Measurements from ENCODE around the gene ERCC6L2.

Gene ERCC6L2

DNA sequence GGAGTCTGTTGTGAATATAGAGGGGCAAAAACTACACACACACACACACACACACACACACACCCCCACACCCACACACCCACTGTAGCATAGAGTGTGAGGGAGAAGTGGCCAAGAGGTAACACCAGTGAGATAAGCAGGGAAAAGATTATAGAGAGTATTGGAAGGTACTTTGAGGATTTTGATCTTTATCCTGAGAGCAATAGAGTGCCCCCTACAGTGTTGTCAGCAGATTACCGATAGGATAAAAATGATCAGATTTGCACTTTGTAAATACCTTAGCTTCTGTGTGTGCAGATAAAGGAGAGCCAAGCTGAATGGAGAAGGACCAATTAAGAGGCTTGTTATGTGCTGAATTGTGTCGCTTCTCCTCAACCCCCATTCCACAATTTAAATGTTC lies 32.3 kb downstream of the ERCC6L2 start:
- TF ChIP-seq, protein P1, sequence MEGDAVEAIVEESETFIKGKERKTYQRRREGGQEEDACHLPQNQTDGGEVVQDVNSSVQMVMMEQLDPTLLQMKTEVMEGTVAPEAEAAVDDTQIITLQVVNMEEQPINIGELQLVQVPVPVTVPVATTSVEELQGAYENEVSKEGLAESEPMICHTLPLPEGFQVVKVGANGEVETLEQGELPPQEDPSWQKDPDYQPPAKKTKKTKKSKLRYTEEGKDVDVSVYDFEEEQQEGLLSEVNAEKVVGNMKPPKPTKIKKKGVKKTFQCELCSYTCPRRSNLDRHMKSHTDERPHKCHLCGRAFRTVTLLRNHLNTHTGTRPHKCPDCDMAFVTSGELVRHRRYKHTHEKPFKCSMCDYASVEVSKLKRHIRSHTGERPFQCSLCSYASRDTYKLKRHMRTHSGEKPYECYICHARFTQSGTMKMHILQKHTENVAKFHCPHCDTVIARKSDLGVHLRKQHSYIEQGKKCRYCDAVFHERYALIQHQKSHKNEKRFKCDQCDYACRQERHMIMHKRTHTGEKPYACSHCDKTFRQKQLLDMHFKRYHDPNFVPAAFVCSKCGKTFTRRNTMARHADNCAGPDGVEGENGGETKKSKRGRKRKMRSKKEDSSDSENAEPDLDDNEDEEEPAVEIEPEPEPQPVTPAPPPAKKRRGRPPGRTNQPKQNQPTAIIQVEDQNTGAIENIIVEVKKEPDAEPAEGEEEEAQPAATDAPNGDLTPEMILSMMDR (IDR thresholded peaks at IDR 0.05; ENCODE audit: low read depth, low read length, poor library complexity, severe bottlenecking), result peak; percentile 28
- no peak for TF ChIP-seq EZH2phosphoT487 (IDR thresholded peaks at IDR 0.05; ENCODE audit: borderline replicate concordance, low read length)
- Histone ChIP-seq H3K79me2 (ENCODE audit: control insufficient read depth, low read length) (no peaks in the 10 kb centered on the region), H4K20me1 (ENCODE audit: control insufficient read depth, insufficient read depth, low read depth, low read length) (no peaks in the 10 kb centered on the region), H3K27ac (ENCODE audit: low read depth, low read length) (no peak overlapping the region), H3K4me3 (ENCODE audit: low read length) (no peak overlapping the region), H3K27me3 (ENCODE audit: control insufficient read depth, low read length) (no peaks in the 10 kb centered on the region), H3K36me3 (ENCODE audit: control insufficient read depth, low read length) (peaks cover 32% of the 10 kb centered on the region), H3F3A (ENCODE audit: control insufficient read depth, insufficient read depth) (no peaks in the 10 kb centered on the region), H3K4me2 (ENCODE audit: low read length) (no peak overlapping the region), H3K9me2 (replicated peaks; ENCODE audit: control insufficient read depth, low read length) (no peaks in the 10 kb centered on the region), H3K9me3 (ENCODE audit: control insufficient read depth, insufficient read depth, low read length) (no peaks in the 10 kb centered on the region), H3K4me1 (ENCODE audit: control insufficient read depth, low read length) (no peaks in the 10 kb centered on the region)

- TF ChIP-seq, protein P1 (IDR thresholded peaks at IDR 0.05; ENCODE audit: low read depth, low read length, poor library complexity, severe bottlenecking), result no peak
- no peak for TF ChIP-seq EZH2phosphoT487 (IDR thresholded peaks at IDR 0.05; ENCODE audit: borderline replicate concordance, low read length)
- no peaks in the 10 kb centered on the region for H3K79me2 ChIP-seq (ENCODE audit: control insufficient read depth, low read length)
- H3K9me3 ChIP-seq (ENCODE audit: control insufficient read depth, insufficient read depth, low read length), result no peaks in the 10 kb centered on the region
- H3K4me3 ChIP-seq (ENCODE audit: low read length), result no peak overlapping the region
- no peaks in the 10 kb centered on the region for H3K27me3 ChIP-seq (ENCODE audit: control insufficient read depth, low read length)
- H3K36me3 ChIP-seq (ENCODE audit: control insufficient read depth, low read length), result peaks cover 33% of the 10 kb centered on the region
- no peaks in the 10 kb centered on the region for H3K4me1 ChIP-seq (ENCODE audit: control insufficient read depth, low read length)
- H3K9me2 ChIP-seq (replicated peaks; ENCODE audit: control insufficient read depth, low read length), result no peaks in the 10 kb centered on the region
- no peaks in the 10 kb centered on the region for H3F3A ChIP-seq (ENCODE audit: control insufficient read depth, insufficient read depth)
- no peaks in the 10 kb centered on the region for H4K20me1 ChIP-seq (ENCODE audit: control insufficient read depth, insufficient read depth, low read depth, low read length)
- H3K4me2 ChIP-seq (ENCODE audit: low read length), result no peak overlapping the region
- no peak overlapping the region for H3K27ac ChIP-seq (ENCODE audit: low read depth, low read length)
These were observed 34.7 kb downstream of the ERCC6L2 start for GRCh38 chr9:95910023-95910707.

DNA sequence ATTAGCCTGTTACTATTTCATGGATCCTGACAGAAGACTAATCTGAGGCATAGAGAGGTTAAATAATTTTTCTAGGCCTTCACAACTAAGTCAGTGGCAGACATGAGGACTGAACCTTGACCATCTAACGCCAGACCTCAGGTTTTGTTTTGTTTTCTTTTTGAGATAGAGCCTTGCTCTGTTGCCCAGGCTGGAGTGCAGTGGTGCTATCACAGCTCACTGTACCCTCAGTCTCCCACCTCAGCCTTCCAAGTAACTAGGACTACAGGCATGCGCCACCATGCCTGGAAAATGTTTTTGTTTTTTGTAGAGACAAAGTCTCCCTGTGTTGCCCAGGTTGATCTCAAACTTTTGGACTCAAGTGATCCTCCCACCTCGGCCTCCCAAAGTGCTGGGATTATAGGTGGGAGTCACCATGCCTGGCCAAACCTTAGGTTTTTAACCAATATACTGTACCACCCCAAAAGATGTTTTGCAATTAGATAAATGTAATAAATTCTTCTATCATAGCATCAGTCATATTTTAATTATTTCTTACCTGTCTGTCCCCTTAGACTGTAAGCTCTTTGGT lies 35.4 kb downstream of the ERCC6L2 start:
- Histone ChIP-seq H3F3A (ENCODE audit: control insufficient read depth, insufficient read depth) (no peaks in the 10 kb centered on the region), H3K27ac (ENCODE audit: low read depth, low read length) (no peak overlapping the region), H3K4me3 (ENCODE audit: low read length) (no peak overlapping the region), H3K36me3 (ENCODE audit: control insufficient read depth, low read length) (peaks cover 39% of the 10 kb centered on the region), H3K4me2 (ENCODE audit: low read length) (no peak overlapping the region), H3K27me3 (ENCODE audit: control insufficient read depth, low read length) (no peaks in the 10 kb centered on the region), H3K9me3 (ENCODE audit: control insufficient read depth, insufficient read depth, low read length) (no peaks in the 10 kb centered on the region), H3K79me2 (ENCODE audit: control insufficient read depth, low read length) (no peaks in the 10 kb centered on the region), H4K20me1 (ENCODE audit: control insufficient read depth, insufficient read depth, low read depth, low read length) (no peaks in the 10 kb centered on the region), H3K9me2 (replicated peaks; ENCODE audit: control insufficient read depth, low read length) (no peaks in the 10 kb centered on the region), H3K4me1 (ENCODE audit: control insufficient read depth, low read length) (no peaks in the 10 kb centered on the region)
- TF ChIP-seq EZH2phosphoT487 (IDR thresholded peaks at IDR 0.05; ENCODE audit: borderline replicate concordance, low read length), result no peak
- TF ChIP-seq, protein P1 (IDR thresholded peaks at IDR 0.05; ENCODE audit: low read depth, low read length, poor library complexity, severe bottlenecking), result no peak

Data from DOHH2 (cell line).